GM12878 (cell line): ENCODE data around the gene BIRC7.

ENCODE experiments used
- CBFB ChIP-seq: IDR thresholded peaks from 2 replicates; pipeline ENCODE4 v1.6.1; 2016; ENCODE audit warnings: antibody characterized with exemption, low read depth
- ZSCAN29 ChIP-seq: fragments of 450-650 bp; IDR thresholded peaks from 2 replicates; pipeline ENCODE4 v1.6.1; 2017; ENCODE audit warnings: mild to moderate bottlenecking, moderate library complexity

- TF ChIP-seq ZSCAN29 (no peak), CBFB (no peak)
Observed at GRCh38 chr20:63265891-63266515, 30.3 kb downstream of the BIRC7 start.
